Kasumi-1 (cell line): ENCODE measurements around the gene SLC11A1.

ENCODE experiments used
- DNase-seq, 2 experiments: peaks; one replicate each; lab custom pipeline; 2025; lab: John Stamatoyannopoulos, UW

SLC11A1 gene

DNA sequence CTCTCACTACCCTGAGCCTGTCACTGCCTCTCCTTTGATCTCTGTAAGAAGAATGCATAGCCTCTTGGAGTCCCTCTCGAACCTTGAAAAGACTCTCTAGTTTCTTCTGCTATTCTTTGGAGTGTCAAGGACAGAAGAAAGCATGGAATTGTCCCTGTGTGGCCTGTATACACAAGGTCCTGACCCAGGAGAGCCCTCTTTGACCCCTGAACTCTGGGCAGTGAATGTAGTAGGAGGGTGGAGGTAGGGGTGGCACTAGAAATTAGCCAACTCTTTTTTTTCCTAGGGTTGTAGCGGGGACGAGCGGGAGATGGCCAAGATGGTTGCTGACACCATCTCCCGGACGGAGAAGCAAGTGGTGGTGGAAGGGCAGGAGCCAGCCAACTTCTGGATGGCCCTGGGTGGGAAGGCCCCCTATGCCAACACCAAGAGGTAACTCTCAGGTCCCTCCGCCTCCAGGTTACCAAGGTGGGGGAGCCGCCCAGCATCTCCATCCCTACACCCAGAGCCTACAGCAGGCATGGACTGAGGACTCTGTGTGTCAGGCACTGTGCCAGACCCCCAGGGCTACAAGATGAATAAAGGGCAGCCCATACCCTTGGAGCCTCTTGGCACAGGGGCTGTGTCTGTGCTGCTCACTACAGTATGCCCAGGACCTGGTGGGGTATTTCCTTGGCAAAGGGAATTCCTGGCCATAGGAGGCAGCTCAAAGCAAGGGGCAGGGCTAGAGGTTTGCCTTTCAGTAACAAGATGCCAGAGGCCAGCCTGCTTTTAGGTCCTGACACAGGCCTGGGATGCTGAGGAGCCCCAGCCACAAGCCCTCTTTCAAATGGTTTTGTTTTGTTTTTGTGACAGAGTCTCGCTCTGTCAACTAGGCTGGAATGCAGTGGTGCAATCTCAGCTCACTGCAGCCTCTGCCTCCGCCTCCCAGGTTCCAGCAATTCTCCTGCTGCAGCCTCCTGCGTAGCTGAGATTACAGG, 53.2 kb downstream of the SLC11A1 start:
- DNase-seq: no peak

DNA sequence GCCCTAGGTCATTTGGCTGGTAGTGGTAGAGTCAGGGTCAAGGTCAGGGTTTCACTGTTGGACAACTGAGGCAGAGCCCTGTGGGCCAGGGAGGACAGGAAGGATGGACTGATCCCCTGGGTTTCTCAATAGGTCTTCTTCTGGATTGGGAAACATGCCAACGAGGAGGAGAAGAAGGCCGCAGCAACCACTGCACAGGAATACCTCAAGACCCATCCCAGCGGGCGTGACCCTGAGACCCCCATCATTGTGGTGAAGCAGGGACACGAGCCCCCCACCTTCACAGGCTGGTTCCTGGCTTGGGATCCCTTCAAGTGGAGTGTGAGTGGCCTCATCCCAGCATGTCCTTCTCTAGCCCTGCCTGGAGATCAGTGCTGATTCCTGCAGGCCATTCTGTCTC, 54.9 kb downstream of the SLC11A1 start:
- no peak for DNase-seq

- DNase-seq: no peak
Measured at GRCh38 chr2:218437969-218438368, 55.9 kb downstream of the SLC11A1 start.

DNA sequence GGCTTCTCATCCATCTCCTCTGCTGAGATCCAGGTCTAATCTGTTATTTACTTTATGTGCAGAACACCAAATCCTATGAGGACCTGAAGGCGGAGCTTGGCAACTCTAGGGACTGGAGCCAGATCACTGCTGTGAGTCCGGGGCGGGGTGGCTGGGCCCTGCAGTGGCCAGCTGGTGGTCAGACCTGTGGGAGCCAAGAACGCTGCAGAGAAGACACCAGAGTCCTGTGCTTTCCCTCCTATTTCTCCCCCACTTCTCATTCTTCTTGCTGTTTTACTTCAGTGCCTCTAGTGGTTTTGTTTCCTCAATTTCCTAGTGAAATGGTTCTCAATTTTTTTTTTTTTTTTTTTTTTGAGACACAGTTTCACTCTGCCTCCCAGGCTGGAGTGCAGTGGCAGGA, 56.5 kb downstream of the SLC11A1 start:
- no peak for DNase-seq

- DNase-seq: no peak
Measured at GRCh38 chr2:218444692-218445357, 62.8 kb downstream of the SLC11A1 start.

GRCh38 chr2:218445602-218446001, 63.5 kb downstream of the SLC11A1 start:
- DNase-seq: no peak
